ENCODE results near the gene CDC26. TPM values are rescaled to one million over a fixed set of nuclear protein-coding genes. Genes with fewer than 3 reads are reported as not detected.
"Not testable (repeated sequence)": the region's sequence is repeated elsewhere in the genome, so short reads cannot be mapped to it uniquely, and the experiment has no call there.

Gene CDC26
- total RNA-seq, 2 donors from 2014 or later = 18.4 to 18.6 TPM

DNA sequence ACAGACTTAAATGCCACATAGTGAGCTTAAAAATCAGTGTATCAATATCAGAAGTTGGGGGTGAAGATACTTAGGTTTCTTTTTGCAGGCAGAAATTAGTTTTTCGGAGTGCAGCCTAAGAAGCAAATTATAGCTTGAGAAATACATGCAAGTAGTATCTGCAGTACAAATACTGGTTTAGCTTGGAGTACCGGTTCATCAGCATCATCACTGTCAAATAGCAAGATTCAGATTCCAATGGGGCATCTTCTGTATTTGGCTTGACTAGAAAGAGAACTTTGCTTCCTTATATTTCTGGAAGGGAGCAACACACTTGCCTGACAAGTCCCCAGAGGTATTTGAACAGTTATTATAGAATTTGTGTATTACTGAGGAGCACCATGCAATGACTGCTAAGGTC lies 34.2 kb downstream of the CDC26 start:
- Histone ChIP-seq H3K27ac (no peak overlapping the region), H3K27me3 (replicated peaks; ENCODE audit: insufficient read depth) (no peaks in the 10 kb centered on the region), H3K4me1 (ENCODE audit: control insufficient read depth in 1 of 2, low read depth in 2 of 2) (peaks cover 7 to 11% of the 10 kb centered on the region in 2 donors), H3K9me3 (no peaks in the 10 kb centered on the region), H3K4me3 (no peak overlapping the region), H3K36me3 (no peaks in the 10 kb centered on the region)
- TF ChIP-seq, protein P1, sequence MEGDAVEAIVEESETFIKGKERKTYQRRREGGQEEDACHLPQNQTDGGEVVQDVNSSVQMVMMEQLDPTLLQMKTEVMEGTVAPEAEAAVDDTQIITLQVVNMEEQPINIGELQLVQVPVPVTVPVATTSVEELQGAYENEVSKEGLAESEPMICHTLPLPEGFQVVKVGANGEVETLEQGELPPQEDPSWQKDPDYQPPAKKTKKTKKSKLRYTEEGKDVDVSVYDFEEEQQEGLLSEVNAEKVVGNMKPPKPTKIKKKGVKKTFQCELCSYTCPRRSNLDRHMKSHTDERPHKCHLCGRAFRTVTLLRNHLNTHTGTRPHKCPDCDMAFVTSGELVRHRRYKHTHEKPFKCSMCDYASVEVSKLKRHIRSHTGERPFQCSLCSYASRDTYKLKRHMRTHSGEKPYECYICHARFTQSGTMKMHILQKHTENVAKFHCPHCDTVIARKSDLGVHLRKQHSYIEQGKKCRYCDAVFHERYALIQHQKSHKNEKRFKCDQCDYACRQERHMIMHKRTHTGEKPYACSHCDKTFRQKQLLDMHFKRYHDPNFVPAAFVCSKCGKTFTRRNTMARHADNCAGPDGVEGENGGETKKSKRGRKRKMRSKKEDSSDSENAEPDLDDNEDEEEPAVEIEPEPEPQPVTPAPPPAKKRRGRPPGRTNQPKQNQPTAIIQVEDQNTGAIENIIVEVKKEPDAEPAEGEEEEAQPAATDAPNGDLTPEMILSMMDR (IDR thresholded peaks at IDR 0.05) = no peak
- no peak for DNase-seq (ENCODE audit: low spot score)
- ATAC-seq (ENCODE audit: insufficient number of reproducible peaks, low FRiP score, low read depth) = no peak

DNA sequence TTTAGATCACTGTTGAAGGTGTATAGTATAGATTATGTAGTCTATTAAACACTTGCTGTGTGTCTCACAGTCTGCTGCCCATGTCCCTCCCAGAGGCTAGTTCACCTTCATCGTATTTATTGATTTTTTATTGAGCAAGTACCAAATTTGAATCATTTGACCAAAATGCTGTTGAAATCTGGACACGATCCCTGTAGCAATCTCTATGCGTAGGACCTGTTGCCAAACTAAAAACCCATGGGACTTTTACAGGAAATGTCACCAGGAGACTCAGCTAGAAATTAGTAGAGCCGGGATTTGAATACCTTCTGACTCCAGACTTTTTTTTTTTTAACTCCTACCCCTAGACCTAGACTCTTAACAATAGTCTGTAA lies 36.5 kb downstream of the CDC26 start:
- TF ChIP-seq, protein P1 (IDR thresholded peaks at IDR 0.05) = no peak
- Histone ChIP-seq H3K27ac (no peak overlapping the region), H3K4me1 (ENCODE audit: control insufficient read depth in 1 of 2, low read depth in 2 of 2) (peaks cover 9 to 13% of the 10 kb centered on the region in 2 donors), H3K4me3 (no peak overlapping the region), H3K9me3 (no peaks in the 10 kb centered on the region), H3K27me3 (replicated peaks; ENCODE audit: insufficient read depth) (no peaks in the 10 kb centered on the region), H3K36me3 (no peaks in the 10 kb centered on the region)
- ATAC-seq (ENCODE audit: insufficient number of reproducible peaks, low FRiP score, low read depth) = no peak
- no peak for DNase-seq (ENCODE audit: low spot score)

DNA sequence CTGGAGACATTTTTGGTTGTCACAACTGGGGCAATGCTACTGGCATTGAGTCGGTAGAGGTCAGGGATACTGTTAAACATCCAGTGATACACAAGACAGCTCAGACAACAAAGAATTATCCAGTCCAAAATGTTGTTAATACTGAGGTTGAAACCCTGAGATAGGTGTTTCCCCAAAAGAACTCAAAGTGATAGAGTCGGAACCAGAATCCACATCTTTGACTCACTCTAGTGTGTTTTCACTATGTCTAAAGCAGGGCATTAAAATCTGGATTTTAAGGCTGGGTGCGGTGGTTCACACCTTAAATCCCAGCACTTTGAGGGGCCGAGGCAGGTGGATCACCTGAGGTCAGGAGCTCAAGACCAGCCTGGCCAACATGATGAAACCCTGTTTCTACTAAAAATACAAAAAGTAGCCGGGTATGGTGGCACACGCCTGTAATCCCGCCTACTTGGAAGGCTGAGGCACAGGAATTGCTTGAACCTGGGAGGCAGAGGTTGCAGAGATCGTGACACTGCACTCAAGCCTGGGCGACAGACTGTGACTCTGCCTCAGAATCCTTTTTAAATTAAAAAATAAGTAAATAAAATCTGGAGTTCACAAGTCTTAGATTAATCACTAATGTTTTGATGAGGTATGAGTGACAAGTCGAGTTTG lies 37.0 kb downstream of the CDC26 start:
- Histone ChIP-seq H3K27ac (no peak overlapping the region), H3K36me3 (no peaks in the 10 kb centered on the region), H3K4me1 (ENCODE audit: control insufficient read depth in 1 of 2, low read depth in 2 of 2) (peaks cover 14 to 18% of the 10 kb centered on the region in 2 donors), H3K9me3 (no peaks in the 10 kb centered on the region), H3K27me3 (replicated peaks; ENCODE audit: insufficient read depth) (no peaks in the 10 kb centered on the region), H3K4me3 (no peak overlapping the region)
- DNase-seq (ENCODE audit: low spot score) (no peak), ATAC-seq (ENCODE audit: insufficient number of reproducible peaks, low FRiP score, low read depth) (no peak)
- TF ChIP-seq, protein P1 (IDR thresholded peaks at IDR 0.05) = no peak

DNA sequence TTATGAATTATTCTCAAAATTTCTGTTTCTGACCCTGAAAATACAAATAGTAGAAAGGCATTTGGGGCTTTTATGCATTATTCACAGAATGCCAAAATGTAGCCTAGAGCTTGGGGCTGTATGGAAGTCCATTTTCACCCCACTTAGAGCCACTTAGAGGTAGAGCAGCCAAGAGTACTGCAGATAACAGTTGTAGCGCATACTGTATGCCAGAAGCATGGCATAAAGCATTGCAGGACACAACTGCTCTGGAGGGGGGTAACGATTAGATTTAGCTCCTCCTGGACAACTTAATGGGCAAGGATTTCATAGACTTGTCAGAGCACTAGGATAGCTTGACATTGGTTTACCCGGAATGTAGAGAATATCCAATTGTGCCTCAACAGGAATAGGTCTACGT lies 38.3 kb downstream of the CDC26 start:
- Histone ChIP-seq H3K9me3 (no peaks in the 10 kb centered on the region), H3K27me3 (replicated peaks; ENCODE audit: insufficient read depth) (no peaks in the 10 kb centered on the region), H3K4me1 (ENCODE audit: control insufficient read depth in 1 of 2, low read depth in 2 of 2) (peaks cover 22 to 23% of the 10 kb centered on the region in 2 donors), H3K4me3 (no peak overlapping the region), H3K36me3 (no peaks in the 10 kb centered on the region), H3K27ac (no peak overlapping the region)
- TF ChIP-seq, protein P1 (IDR thresholded peaks at IDR 0.05) = no peak
- no peak for DNase-seq (ENCODE audit: low spot score)
- no peak for ATAC-seq (ENCODE audit: insufficient number of reproducible peaks, low FRiP score, low read depth)

DNA sequence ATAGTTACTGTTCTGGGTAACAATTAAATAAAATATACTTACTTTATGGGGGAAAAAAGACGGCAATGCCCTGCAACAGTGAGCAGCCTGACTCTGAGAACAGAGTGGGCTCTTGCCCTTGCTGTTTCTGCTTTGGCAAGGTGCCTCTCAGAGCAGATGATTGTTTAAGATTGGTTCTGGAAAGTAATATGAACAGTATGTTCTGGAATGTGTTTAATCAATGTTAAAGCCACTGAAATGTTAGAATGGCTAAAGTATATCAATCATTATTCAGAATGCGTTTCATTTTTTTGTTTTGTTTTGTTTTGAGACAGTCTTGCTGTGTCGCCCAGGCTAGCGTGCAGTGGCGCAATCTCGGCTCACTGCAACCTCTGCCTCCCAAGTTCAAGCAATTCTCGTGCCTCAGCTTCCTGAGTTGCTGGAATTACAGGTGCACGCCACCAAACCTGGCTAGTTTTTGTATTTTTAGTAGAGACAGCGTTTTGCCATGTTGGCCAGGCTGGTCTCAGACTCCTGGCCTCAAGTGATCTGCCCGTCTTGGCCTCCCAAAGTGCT lies 39.6 kb downstream of the CDC26 start:
- ATAC-seq (ENCODE audit: insufficient number of reproducible peaks, low FRiP score, low read depth); H3K36me3 ChIP-seq; DNase-seq (ENCODE audit: low spot score); H3K4me3 ChIP-seq; H3K9me3 ChIP-seq; H3K27ac ChIP-seq; H3K27me3 ChIP-seq (replicated peaks; ENCODE audit: insufficient read depth): not testable (repeated sequence)
- peaks cover 22 to 23% of the 10 kb centered on the region in 2 donors for H3K4me1 ChIP-seq (ENCODE audit: control insufficient read depth in 1 of 2, low read depth in 2 of 2)
